ENCODE measurements around the gene UBAC2.
A peak's percentile ranks its signal among the peaks of the same experiment; 100 is the strongest.

GRCh38 chr13:99307247-99307646 is 106.6 kb downstream of the UBAC2 start, which contains the start of gene GPR183:
- TF ChIP-seq CTCF (IDR thresholded peaks at IDR 0.05) (no peak), POLR2A (IDR thresholded peaks at IDR 0.05) (peak in 1 of 2 donors; percentile 73)
